Neural cell (in vitro differentiated cells): ENCODE data around the gene CBLIF. TPM values are rescaled to one million over a fixed set of nuclear protein-coding genes. Genes with fewer than 3 reads are reported as not detected.

Experiments
- H2AFZ ChIP-seq: fragments of 200-600, 300-800 bp; sonication (generic), shearing (Covaris generic); 2 replicates; pipeline ENCODE4 v1.6.0; 2014; ENCODE audit warnings: low read depth, mild to moderate bottlenecking, antibody characterized with exemption, low read length, moderate library complexity
- H3F3A ChIP-seq: fragments of 200-600 bp; shearing (Covaris generic); 2 replicates; pipeline ENCODE4 v1.6.1; 2016; ENCODE audit warnings: mild to moderate bottlenecking, moderate library complexity, mixed read lengths, antibody characterized with exemption, low read length; ENCODE audit not compliant: insufficient read depth, poor library complexity, severe bottlenecking
- H3K27ac ChIP-seq: fragments of 200-600, 300-800 bp; sonication (generic), shearing (Covaris generic); 2 replicates; pipeline ENCODE4 v1.5.1; 2014; ENCODE audit warnings: mild to moderate bottlenecking, low read length, moderate library complexity
- H3K27me3 ChIP-seq: fragments of 300-800, 200-600 bp; sonication (generic), shearing (Covaris generic); 2 replicates; pipeline ENCODE4 v1.6.0; 2014; ENCODE audit warnings: mild to moderate bottlenecking, low read depth, low read length, moderate library complexity; ENCODE audit not compliant: insufficient read depth
- H3K36me3 ChIP-seq: fragments of 300-800, 200-600 bp; sonication (generic), shearing (Covaris generic); 2 replicates; pipeline ENCODE4 v1.5.1; 2014; ENCODE audit warnings: mild to moderate bottlenecking, antibody characterized with exemption, low read length, moderate library complexity; ENCODE audit not compliant: insufficient read depth
- H3K4me2 ChIP-seq: fragments of 300-800, 200-600 bp; sonication (generic), shearing (Covaris generic); 2 replicates; pipeline ENCODE4 v1.6.0; 2014; ENCODE audit warnings: mild to moderate bottlenecking, low read length
- H3K4me3 ChIP-seq: fragments of 300-800, 200-600 bp; sonication (generic), shearing (Covaris generic); 2 replicates; pipeline ENCODE4 v1.5.1; 2014; ENCODE audit warnings: mild to moderate bottlenecking, low read length, moderate library complexity
- H3K79me2 ChIP-seq: fragments of 200-600 bp; shearing (Covaris generic); replicated peaks from 2 replicates; pipeline ENCODE4 v1.6.0; 2014; ENCODE audit warnings: mild to moderate bottlenecking, low read length, moderate library complexity; ENCODE audit not compliant: insufficient read depth
- H3K9ac ChIP-seq: fragments of 300-800, 200-600 bp; sonication (generic), shearing (Covaris generic); 2 replicates; pipeline ENCODE4 v1.6.1; 2016; ENCODE audit warnings: mild to moderate bottlenecking, low read length, mixed read lengths
- H3K9me2 ChIP-seq: fragments of 200-600 bp; shearing (Covaris generic); 2 replicates; pipeline ENCODE4 v1.6.1; 2016; ENCODE audit warnings: mild to moderate bottlenecking, low read length, mixed read lengths; ENCODE audit not compliant: insufficient read depth
- H3K9me3 ChIP-seq: fragments of 200-600, 300-800 bp; sonication (generic), shearing (Covaris generic); 2 replicates; pipeline ENCODE4 v1.6.1; 2016; ENCODE audit warnings: mild to moderate bottlenecking, mixed run types, low read length, moderate library complexity, mixed read lengths
- H4K20me1 ChIP-seq: fragments of 200-600 bp; shearing (Covaris generic); 2 replicates; pipeline ENCODE4 v1.6.1; 2016; ENCODE audit warnings: mild to moderate bottlenecking, mixed run types; ENCODE audit not compliant: insufficient read depth
- EP300 ChIP-seq: fragments of 450-650 bp; conservative IDR thresholded peaks from 2 replicates; pipeline ENCODE4 v1.6.1; 2014; ENCODE audit warnings: antibody characterized with exemption, mild to moderate bottlenecking, moderate library complexity; ENCODE audit not compliant: poor library complexity, severe bottlenecking
- EZH2 ChIP-seq: fragments of 200-600, 300-800 bp; shearing (Covaris generic), sonication (generic); IDR thresholded peaks from 2 replicates; pipeline ENCODE4 v1.6.1; 2014; ENCODE audit warnings: antibody characterized with exemption, low read length, borderline replicate concordance, mild to moderate bottlenecking; ENCODE audit not compliant: insufficient read depth, poor library complexity, severe bottlenecking
- MXI1 ChIP-seq: fragments of 450-650 bp; conservative IDR thresholded peaks from 2 replicates; pipeline ENCODE4 v1.6.1; 2014; ENCODE audit warnings: antibody characterized with exemption, mild to moderate bottlenecking; ENCODE audit not compliant: poor library complexity, severe bottlenecking
- POLR2AphosphoS5 ChIP-seq: IDR thresholded peaks from 2 replicates; pipeline ENCODE4 v1.6.1; 2012
- RAD21 ChIP-seq: fragments of 450-650 bp; conservative IDR thresholded peaks from 2 replicates; pipeline ENCODE4 v1.6.1; 2014; ENCODE audit warnings: antibody characterized with exemption, mild to moderate bottlenecking, moderate library complexity
- SMC3 ChIP-seq: fragments of 450-650 bp; conservative IDR thresholded peaks from 2 replicates; pipeline ENCODE4 v1.6.1; 2014; ENCODE audit warnings: antibody characterized with exemption, mild to moderate bottlenecking, moderate library complexity; ENCODE audit not compliant: poor library complexity
- TAF1 ChIP-seq: IDR thresholded peaks from 2 replicates; pipeline ENCODE4 v1.6.1; 2012; ENCODE audit warnings: low read depth
- polyA plus RNA-seq: library from polyadenylated mRNA; depleted of rRNA; stranded (reverse); fragments of >200 nt; gene quantifications from 2 replicates; pipeline ENCODE4 v1.2.3, GENCODE V29; 2014
- TF ChIP-seq, protein P1 (sequence below): fragments of 450-650 bp; IDR thresholded peaks from 2 replicates; pipeline ENCODE4 v1.5.1; 2014; ENCODE audit warnings: antibody characterized with exemption, mild to moderate bottlenecking, moderate library complexity; ENCODE audit not compliant: poor library complexity, severe bottlenecking
- TF ChIP-seq, protein P2 (sequence below): IDR thresholded peaks from 2 replicates; pipeline ENCODE4 v1.6.1; 2012; ENCODE audit warnings: borderline replicate concordance

The CBLIF gene
- polyA plus RNA-seq, 1 donor from 2014 or later, result not detected

DNA sequence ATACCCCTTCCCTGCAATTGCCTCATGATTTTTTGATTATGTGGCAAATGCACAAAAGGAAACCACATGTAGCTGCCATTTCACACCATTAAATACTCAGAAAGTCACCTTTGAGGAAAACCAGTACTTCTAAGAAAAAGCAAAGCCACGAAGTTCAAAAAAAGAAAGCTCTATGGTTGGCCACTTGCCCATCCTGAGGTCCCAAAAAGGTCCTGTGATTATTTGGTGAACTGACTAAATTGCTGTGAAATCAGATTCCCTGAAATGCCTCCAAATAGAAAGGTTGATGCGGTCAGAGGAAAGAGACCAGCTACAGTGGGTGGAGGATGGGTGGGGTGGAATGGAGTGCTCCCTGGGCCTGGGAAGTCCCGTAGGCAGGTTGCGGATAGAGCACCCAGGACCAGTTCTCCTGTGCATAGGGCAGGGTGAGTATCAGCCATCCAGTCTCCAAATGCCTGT lies 61.6 kb downstream of the CBLIF start:
- Histone ChIP-seq H2AFZ (no peak overlapping the region), H3K27ac (no peak overlapping the region), H3F3A (no peaks in the 10 kb centered on the region), H3K36me3 (no peaks in the 10 kb centered on the region), H3K4me2 (no peak overlapping the region), H4K20me1 (no peaks in the 10 kb centered on the region), H3K9me3 (no peaks in the 10 kb centered on the region), H3K9me2 (no peaks in the 10 kb centered on the region), H3K27me3 (no peaks in the 10 kb centered on the region), H3K79me2 (no peaks in the 10 kb centered on the region), H3K4me3 (no peak overlapping the region), H3K9ac (no peak overlapping the region)
- TF ChIP-seq RAD21 (no peak), EP300 (no peak), EZH2 (no peak), SMC3 (no peak), MXI1 (no peak), TAF1 (no peak), POLR2AphosphoS5 (no peak)
- TF ChIP-seq, protein P1, sequence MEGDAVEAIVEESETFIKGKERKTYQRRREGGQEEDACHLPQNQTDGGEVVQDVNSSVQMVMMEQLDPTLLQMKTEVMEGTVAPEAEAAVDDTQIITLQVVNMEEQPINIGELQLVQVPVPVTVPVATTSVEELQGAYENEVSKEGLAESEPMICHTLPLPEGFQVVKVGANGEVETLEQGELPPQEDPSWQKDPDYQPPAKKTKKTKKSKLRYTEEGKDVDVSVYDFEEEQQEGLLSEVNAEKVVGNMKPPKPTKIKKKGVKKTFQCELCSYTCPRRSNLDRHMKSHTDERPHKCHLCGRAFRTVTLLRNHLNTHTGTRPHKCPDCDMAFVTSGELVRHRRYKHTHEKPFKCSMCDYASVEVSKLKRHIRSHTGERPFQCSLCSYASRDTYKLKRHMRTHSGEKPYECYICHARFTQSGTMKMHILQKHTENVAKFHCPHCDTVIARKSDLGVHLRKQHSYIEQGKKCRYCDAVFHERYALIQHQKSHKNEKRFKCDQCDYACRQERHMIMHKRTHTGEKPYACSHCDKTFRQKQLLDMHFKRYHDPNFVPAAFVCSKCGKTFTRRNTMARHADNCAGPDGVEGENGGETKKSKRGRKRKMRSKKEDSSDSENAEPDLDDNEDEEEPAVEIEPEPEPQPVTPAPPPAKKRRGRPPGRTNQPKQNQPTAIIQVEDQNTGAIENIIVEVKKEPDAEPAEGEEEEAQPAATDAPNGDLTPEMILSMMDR, result no peak

DNA sequence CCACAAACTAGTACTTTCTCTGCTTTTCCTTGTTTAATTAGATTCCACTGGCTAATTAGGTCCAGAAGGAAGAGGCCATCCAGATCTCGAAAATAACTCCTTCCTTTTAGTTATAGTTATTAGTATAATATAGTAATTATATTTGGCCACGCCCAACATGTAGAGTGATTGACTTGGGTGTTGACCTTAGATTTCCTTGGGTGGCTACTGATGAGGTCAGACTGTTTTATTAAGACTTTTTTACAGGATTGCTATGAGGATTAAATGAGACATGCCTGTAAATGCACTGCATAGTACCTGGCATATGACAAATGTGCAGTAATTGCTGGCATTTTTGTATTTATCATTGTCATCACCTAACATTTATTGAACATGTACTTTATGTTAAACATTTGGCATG lies 63.2 kb downstream of the CBLIF start:
- no peak overlapping the region for H3K27ac ChIP-seq
- no peak overlapping the region for H3K4me3 ChIP-seq
- H4K20me1 ChIP-seq, result no peaks in the 10 kb centered on the region
- no peaks in the 10 kb centered on the region for H3K9me2 ChIP-seq
- no peaks in the 10 kb centered on the region for H3K79me2 ChIP-seq
- no peaks in the 10 kb centered on the region for H3K27me3 ChIP-seq
- no peak overlapping the region for H3K4me2 ChIP-seq
- no peak overlapping the region for H3K9ac ChIP-seq
- H2AFZ ChIP-seq, result no peak overlapping the region
- no peaks in the 10 kb centered on the region for H3K9me3 ChIP-seq
- H3F3A ChIP-seq, result no peaks in the 10 kb centered on the region
- TF ChIP-seq SMC3, result no peak
- TF ChIP-seq, protein P1, result no peak
- TF ChIP-seq, protein P2, sequence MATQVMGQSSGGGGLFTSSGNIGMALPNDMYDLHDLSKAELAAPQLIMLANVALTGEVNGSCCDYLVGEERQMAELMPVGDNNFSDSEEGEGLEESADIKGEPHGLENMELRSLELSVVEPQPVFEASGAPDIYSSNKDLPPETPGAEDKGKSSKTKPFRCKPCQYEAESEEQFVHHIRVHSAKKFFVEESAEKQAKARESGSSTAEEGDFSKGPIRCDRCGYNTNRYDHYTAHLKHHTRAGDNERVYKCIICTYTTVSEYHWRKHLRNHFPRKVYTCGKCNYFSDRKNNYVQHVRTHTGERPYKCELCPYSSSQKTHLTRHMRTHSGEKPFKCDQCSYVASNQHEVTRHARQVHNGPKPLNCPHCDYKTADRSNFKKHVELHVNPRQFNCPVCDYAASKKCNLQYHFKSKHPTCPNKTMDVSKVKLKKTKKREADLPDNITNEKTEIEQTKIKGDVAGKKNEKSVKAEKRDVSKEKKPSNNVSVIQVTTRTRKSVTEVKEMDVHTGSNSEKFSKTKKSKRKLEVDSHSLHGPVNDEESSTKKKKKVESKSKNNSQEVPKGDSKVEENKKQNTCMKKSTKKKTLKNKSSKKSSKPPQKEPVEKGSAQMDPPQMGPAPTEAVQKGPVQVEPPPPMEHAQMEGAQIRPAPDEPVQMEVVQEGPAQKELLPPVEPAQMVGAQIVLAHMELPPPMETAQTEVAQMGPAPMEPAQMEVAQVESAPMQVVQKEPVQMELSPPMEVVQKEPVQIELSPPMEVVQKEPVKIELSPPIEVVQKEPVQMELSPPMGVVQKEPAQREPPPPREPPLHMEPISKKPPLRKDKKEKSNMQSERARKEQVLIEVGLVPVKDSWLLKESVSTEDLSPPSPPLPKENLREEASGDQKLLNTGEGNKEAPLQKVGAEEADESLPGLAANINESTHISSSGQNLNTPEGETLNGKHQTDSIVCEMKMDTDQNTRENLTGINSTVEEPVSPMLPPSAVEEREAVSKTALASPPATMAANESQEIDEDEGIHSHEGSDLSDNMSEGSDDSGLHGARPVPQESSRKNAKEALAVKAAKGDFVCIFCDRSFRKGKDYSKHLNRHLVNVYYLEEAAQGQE, result no peak
- TF ChIP-seq EZH2, result no peak
- no peak for TF ChIP-seq EP300
- TF ChIP-seq MXI1, result no peak
- TF ChIP-seq TAF1, result no peak
- no peak for TF ChIP-seq RAD21
- no peak for TF ChIP-seq POLR2AphosphoS5
- H3K36me3 ChIP-seq, result no peaks in the 10 kb centered on the region
